Measurements from ENCODE around the gene POLR3B.

DNA sequence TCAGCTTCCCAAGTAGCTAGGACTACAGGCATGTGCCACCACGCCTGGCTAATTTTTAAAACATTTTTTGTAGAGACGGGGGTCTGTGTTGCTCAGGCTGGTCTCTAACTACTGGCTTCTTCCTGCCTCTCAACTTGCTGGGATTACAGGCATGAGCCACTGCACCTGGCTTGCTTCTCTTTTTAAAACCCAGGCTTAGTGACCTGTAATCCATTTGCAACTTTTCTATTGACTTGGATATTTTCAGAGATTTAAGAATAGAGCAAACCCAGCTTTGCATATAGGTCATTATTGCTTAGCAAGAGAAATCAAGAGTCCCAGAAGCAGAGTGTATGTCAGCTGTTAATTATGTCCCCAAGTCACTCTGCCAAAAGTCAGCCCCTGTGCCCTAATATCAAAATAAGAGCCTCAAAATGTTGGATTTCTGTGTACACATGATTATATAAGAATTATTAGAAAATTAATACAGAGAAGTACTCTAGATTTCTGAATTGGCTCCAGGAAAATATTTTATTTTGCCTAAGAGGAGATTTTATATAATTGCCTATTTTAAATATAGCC lies 30.2 kb upstream of the POLR3B start:
- TF ChIP-seq EZH2phosphoT487 (IDR thresholded peaks at IDR 0.05; ENCODE audit: insufficient read depth, low read depth): no peak
- TF ChIP-seq EZH2 (IDR thresholded peaks at IDR 0.05; ENCODE audit: insufficient read depth, poor library complexity, severe bottlenecking): no peak
